Bronchial epithelial cell (primary cell): Measurements from ENCODE around the gene SLC12A8. TPM values are rescaled to one million over a fixed set of nuclear protein-coding genes. Genes with fewer than 3 reads are reported as not detected.
A peak's percentile ranks its signal among the peaks of the same experiment; 100 is the strongest.

Source experiments
- DNase-seq: peaks from one replicate; pipeline ENCODE4 v3.0.0-alpha.2; 2010; ENCODE audit warnings: low read depth
- FAIRE-seq: peaks from 2 replicates; lab custom pipeline; 2011; peaks lifted over from hg19 to GRCh38; lab: Jason Lieb, UNC
- H3K27me3 ChIP-seq: 2 replicates; pipeline ENCODE4 v1.5.1; 2011; ENCODE audit warnings: low read length; ENCODE audit not compliant: control insufficient read depth, insufficient read depth
- H3K36me3 ChIP-seq: 2 replicates; pipeline ENCODE4 v1.5.1; 2011; ENCODE audit warnings: low read length; ENCODE audit not compliant: control insufficient read depth, insufficient read depth
- H3K4me3 ChIP-seq: 2 replicates; pipeline ENCODE4 v1.5.1; 2011; ENCODE audit warnings: mild to moderate bottlenecking, low read depth, low read length, control low read depth
- CTCF ChIP-seq: IDR thresholded peaks from 2 replicates; pipeline ENCODE4 v1.5.1; 2011; ENCODE audit warnings: mild to moderate bottlenecking, moderate library complexity, low read length, control low read depth, inconsistent platforms; ENCODE audit not compliant: insufficient read depth, severe bottlenecking
- total RNA-seq: library from RNA; depleted of rRNA; stranded (reverse); fragments of >200 nt; gene quantifications from 2 replicates; pipeline ENCODE4 v1.2.1, GENCODE V29; 2014

The SLC12A8 gene
- total RNA-seq, 1 donor from 2014 or later: 19.2 TPM

GRCh38 chr3:125142940-125143339 is 69.6 kb downstream of the SLC12A8 start:
- DNase-seq (no peak), FAIRE-seq (no peak)
- H3K27me3 ChIP-seq: no peaks in the 10 kb centered on the region
- H3K36me3 ChIP-seq: no peaks in the 10 kb centered on the region
- no peak for TF ChIP-seq CTCF
- no peak overlapping the region for H3K4me3 ChIP-seq

GRCh38 chr3:125142420-125142778 is 70.1 kb downstream of the SLC12A8 start:
- Histone ChIP-seq H3K4me3 (no peak overlapping the region), H3K27me3 (no peaks in the 10 kb centered on the region), H3K36me3 (no peaks in the 10 kb centered on the region)
- FAIRE-seq: no peak
- TF ChIP-seq CTCF: no peak
- no peak for DNase-seq

- peak; percentile 49 for TF ChIP-seq CTCF
- Histone ChIP-seq H3K27me3 (no peaks in the 10 kb centered on the region), H3K4me3 (peak overlapping the region; percentile 27), H3K36me3 (no peaks in the 10 kb centered on the region)
- FAIRE-seq (no peak), DNase-seq (no peak)
These were observed 70.7 kb downstream of the SLC12A8 start for GRCh38 chr3:125141596-125142419.

GRCh38 chr3:125140818-125141595 is 71.5 kb downstream of the SLC12A8 start:
- TF ChIP-seq CTCF: no peak
- Histone ChIP-seq H3K36me3 (no peaks in the 10 kb centered on the region), H3K27me3 (no peaks in the 10 kb centered on the region), H3K4me3 (no peak overlapping the region)
- FAIRE-seq: no peak
- DNase-seq: no peak

GRCh38 chr3:125140011-125140817 is 72.3 kb downstream of the SLC12A8 start:
- Histone ChIP-seq H3K4me3 (no peak overlapping the region), H3K36me3 (no peaks in the 10 kb centered on the region), H3K27me3 (no peaks in the 10 kb centered on the region)
- no peak for TF ChIP-seq CTCF
- DNase-seq (peak; percentile 89), FAIRE-seq (peak; percentile 36)
